SKM-1 (cell line): Measurements from ENCODE around the gene ZNF516.
"Not testable (repeated sequence)": the region's sequence is repeated elsewhere in the genome, so short reads cannot be mapped to it uniquely, and the experiment has no call there.

Experiments used
- DNase-seq: peaks from one replicate; lab custom pipeline; 2025; ENCODE audit not compliant: unreplicated experiment; lab: John Stamatoyannopoulos, UW

Gene ZNF516, protein sequence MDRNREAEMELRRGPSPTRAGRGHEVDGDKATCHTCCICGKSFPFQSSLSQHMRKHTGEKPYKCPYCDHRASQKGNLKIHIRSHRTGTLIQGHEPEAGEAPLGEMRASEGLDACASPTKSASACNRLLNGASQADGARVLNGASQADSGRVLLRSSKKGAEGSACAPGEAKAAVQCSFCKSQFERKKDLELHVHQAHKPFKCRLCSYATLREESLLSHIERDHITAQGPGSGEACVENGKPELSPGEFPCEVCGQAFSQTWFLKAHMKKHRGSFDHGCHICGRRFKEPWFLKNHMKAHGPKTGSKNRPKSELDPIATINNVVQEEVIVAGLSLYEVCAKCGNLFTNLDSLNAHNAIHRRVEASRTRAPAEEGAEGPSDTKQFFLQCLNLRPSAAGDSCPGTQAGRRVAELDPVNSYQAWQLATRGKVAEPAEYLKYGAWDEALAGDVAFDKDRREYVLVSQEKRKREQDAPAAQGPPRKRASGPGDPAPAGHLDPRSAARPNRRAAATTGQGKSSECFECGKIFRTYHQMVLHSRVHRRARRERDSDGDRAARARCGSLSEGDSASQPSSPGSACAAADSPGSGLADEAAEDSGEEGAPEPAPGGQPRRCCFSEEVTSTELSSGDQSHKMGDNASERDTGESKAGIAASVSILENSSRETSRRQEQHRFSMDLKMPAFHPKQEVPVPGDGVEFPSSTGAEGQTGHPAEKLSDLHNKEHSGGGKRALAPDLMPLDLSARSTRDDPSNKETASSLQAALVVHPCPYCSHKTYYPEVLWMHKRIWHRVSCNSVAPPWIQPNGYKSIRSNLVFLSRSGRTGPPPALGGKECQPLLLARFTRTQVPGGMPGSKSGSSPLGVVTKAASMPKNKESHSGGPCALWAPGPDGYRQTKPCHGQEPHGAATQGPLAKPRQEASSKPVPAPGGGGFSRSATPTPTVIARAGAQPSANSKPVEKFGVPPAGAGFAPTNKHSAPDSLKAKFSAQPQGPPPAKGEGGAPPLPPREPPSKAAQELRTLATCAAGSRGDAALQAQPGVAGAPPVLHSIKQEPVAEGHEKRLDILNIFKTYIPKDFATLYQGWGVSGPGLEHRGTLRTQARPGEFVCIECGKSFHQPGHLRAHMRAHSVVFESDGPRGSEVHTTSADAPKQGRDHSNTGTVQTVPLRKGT

DNA sequence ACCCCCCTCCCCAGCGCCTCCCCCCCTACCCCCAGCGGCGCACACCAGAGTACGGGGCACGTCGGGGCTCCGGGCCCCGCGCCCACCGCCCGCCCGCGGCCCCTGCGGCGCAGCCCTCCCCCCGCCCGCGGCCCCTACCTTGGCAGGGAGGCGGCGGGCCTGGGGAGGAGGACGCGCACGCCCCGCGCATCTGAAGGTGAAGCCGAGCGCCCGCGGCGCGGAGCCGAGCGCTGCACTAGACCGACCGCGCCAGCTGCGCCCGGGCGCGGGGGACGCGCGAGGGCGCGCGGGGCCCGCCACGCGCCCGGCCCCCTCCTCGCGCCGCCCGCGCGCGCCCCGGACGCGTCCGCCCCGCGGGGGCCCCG, at the start of gene ZNF516:
ZNF516 (minus strand) TSS at position 237 of the 365 bp plus-strand sequence. CDS start 52,188 bp downstream, outside the sequence.
- DNase-seq = no peak

DNA sequence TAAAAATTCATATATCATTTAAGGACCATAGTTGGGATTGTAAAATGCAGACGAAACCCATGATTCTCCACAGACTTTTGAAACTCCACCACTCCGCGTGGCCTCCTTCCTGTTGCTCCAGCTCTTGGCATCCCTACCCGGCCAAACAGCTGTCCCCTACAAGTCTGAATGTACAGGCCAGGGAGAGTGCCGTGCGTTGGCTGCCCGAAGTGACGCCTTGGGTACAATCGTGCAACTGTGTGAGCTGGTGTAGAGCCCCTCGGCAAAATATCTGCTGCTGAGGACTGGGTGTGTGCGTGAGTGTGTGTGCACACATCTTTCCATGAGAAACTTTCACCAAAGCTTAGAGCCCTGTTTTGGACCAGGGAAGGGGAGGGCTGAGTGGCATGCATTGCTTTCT, 43.8 kb upstream of the ZNF516 start:
- DNase-seq = no peak

DNA sequence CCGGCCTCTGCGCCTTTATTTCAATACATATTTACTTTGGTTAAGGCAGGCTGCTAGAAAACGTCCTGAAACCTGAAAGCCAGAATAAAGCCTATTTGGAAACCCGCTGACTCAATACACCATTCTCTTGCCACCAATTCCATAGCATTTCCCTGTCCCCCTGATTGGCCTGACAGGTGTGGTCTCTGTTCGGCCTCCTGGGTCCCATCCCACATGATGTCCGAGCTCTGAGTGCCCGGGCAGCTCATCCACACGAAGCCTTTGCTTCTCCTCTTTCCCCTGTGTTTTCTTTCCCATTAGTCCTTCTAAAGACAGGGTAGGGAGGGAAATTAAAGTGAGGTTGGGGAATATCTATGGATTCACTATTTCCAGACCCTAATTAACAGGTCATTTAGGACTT, 42.6 kb upstream of the ZNF516 start:
- no peak for DNase-seq

DNA sequence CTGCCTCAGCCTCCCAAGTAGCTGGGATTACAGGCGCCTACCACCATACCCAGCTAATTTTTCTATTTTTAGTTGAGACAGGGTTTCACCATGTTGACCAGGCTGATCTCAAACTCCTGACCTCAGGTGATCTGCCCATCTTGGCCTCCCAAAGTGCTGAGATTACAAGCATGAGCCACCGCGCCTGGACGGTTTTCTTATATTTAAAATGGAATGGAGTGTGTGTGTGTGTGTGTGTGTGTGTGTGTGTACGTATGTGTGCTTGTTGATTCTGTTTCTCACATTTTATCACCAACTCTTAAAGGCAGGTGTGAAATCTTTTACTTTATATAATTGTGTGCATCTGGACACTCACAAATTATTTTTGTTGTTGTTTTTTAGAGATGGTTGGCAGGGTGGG, 41.6 kb upstream of the ZNF516 start:
- DNase-seq = not testable (repeated sequence)

DNA sequence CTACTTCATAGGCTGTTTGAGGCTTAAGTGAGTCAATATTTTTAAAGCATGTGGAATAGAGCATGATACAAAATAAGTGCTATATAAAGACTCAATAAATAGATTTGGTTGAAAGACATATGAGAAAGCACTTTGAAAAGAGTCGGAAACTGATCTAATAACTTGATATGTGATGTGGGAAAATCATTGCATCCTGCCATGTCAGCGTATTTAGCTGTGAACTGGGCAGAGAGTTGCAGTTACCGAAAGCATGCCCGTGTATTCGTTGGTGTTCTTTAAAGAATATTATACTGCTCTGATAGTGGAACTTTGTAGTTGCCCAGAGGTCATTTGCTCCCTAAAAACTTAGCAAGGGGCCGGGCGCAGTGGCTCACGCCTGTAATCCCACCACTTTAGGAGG, 37.8 kb upstream of the ZNF516 start:
- DNase-seq = no peak

DNA sequence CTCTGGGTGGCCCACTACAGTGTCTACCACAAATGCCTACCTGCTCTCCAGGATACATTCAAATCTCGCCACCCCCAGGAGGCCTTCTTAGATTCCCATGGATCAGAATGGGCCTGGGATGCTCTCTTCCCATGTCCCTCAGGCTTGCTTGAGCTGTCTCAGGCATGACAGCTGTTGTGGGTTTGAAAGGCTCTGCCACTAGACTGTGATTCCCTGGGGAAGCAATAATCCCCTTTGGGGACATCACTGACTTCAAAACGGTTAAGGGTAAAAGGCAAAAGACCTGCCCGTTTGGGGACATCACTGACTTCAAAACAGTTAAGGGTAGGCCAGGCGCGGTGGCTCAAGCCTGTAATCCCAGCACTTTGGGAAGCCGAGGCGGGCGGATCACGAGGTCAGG, 35.8 kb upstream of the ZNF516 start:
- no peak for DNase-seq

DNA sequence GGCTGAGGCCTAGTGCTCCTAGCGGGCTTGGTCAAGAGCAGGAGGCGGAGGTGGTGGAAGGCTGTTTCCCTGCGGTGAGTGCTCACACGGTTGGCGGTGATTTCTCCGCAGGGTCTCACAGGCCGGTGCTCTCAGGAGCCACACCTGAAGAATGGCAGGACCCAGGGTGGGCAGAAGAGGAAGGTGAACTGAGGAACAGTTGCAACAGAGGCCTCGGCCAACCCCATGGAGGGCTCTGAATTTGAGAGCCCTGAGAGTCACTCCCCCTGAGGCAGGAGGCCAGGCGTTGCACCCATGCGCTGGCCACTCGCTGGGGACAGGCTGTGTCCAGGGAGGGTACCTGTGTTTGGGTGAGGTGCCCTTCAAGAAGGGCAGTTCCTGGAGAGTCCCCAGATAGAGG, 35.3 kb upstream of the ZNF516 start:
- no peak for DNase-seq

DNA sequence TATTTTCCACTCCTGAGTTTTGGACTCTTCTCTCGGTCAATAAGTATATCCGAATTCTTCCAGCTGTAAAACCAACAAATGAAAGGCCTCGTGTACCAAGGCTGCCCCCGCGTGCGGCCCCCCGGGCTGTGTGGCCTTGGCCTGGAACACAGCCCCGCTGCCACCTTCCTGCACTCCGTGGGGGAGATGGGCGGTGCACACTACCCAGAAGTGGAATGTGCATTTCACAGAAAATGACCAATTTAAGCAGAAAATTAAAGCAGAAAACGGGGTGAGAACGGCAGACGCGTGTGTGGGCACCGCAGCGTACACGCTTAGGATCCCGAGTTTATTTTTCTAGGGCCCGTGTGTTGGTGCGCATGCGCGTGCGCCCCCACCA, 34.4 kb upstream of the ZNF516 start:
- DNase-seq = no peak

DNA sequence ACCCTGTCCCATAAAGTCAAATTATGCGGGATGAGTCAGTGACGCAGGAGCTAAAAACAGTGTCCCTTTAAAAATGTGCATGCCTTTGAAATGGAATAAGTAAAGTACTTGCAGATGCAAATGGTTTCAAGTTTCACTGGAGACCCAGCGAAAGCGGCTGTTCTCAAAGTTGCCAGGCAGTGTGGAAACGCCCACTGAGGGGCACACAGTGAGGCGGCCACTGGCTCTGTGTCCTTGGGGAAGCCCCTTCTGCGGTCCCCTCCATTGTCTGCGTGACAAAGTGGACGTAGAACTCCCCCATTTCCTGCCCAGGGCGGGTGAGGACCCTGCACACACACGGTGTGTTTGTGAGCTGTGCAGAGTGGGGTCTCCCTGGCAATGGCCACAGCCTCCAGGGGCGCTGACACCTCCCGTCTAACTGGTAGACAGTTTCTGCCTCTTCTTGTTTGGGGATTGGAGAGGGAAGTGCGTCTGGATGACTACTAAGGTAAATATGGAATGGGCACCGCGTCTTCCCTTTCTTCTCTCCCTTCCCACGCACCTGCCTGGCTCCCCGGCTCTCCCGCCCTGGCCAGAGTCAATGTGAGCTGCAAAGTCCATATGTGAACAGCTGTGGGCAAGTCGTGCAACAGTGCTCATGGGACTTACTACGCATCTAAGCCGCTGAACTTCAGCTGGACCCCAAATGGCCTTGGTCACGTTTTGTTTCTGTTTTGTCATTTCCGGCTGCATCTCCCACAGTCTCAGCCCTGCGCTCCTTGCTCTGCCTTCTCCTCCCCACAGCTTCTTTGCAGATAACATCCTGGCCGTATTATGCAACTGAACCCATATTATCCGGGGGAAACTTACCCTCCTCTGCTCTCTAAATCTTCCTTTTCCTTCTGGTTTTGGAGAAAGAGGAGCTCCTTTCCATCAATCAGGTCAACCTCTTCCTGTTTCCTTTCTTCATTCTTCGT, 33.7 kb upstream of the ZNF516 start:
- DNase-seq = peak; percentile 61

DNA sequence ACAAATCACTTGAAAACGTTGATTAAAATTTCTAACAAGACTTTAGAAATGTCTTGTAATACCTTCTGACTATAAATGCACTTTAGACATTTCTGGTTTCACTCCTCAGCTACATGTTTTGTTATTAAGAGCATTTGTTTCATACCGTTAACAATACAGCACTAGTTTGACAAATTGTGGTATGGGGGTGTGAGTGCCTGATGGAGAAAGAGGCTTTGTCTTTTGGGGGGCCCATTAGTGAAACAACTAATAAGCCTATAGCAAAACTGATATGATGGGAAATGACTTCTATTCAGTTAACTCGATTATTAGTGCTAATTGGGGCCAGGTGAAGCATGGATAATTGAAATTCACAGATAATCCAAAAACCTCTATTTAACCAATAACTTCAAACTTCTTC, 30.9 kb upstream of the ZNF516 start:
- no peak for DNase-seq

DNA sequence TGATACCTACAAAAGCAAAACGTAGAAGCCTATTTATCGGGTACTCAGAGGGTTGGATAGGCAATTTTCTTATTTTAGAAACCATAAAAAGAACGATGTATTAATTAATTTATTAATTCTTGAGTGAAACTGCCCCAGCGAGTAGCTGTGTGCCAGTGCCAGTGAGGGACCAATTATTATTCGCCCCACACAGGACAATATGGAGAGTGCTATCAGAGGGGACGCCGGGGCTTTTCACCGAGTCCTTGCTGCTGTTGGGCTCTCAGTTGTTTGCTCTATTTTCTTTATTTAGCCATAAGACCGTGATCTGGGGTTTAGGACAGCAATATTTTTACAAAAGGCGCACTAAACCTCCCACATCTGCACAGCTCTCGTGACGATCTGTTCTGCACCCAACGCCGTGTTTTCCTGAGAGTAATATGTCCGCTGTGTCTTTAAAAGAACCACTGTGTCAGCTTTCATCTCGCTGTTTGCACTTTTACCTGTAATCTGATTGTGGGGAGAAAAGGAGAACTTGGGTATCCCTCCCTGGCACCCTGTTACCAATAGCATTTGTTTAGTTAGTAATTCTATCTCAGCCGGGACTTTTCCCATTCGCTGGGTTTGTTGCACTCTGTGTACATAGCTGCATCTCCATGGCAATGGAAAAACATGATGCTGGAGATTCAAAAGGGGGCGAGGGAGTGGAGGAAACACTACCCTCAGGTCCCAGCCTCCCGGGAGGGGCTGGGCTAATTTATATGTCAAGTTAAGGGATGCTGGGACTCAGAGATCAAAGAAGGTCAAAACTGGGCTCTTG, 30.1 kb upstream of the ZNF516 start:
- no peak for DNase-seq

DNA sequence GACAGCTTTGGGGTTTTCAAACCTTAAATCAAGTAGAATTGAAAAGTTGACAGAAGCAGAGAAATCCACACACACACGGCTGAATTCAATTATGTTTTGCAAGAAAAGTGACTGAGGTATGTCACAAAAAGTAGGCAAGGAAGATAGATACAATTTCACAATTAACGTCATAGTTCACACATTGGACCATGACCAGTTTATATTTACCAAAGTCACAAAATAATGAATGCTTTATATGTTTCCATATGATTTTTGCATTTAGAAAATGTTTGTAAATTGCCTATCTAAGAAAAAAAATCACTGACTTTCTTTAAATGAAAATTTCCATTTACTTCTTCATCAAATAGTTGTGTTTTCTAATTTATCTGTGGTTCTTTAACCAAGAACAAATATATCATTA, 29.4 kb upstream of the ZNF516 start:
- DNase-seq = no peak

DNA sequence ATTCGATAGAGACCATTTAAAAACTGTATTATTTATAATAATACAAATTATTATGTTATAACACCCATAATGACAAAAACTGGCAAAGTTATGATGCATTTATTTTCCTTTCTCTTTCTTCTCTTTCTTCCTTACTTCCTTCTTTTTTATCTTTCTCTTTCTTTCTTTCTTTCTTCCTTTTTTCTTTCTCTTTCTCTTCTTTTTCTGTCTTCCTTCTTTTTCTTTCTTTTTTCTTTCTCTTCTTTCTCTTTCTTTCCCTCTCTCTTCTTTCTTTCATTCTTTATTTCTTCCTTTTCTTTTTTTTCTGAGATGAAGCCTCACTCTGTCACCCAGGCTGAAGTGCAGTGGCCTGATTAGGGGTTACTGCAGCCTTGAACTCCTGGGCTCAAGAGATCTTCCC, 27.5 kb upstream of the ZNF516 start:
- no peak for DNase-seq

DNA sequence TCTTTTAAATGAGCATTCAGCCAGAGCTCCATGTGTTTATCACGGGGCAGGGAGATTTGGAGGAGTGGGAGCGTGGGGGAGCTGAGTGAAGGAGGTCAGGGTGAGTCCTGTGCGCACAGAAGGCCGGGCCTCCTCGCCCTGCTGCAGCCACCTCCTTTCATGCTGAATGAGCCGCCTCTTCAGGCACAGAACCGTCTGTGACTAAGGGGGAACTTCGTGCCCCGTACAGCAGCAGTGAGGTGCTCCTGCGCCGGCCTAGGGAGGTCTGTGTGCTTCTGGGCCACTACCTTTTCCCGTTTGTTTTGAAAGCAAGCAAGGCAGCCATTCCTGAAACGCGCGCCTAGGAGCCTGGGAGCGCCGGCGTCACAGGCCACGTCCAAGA, 27.1 kb upstream of the ZNF516 start:
- no peak for DNase-seq

DNA sequence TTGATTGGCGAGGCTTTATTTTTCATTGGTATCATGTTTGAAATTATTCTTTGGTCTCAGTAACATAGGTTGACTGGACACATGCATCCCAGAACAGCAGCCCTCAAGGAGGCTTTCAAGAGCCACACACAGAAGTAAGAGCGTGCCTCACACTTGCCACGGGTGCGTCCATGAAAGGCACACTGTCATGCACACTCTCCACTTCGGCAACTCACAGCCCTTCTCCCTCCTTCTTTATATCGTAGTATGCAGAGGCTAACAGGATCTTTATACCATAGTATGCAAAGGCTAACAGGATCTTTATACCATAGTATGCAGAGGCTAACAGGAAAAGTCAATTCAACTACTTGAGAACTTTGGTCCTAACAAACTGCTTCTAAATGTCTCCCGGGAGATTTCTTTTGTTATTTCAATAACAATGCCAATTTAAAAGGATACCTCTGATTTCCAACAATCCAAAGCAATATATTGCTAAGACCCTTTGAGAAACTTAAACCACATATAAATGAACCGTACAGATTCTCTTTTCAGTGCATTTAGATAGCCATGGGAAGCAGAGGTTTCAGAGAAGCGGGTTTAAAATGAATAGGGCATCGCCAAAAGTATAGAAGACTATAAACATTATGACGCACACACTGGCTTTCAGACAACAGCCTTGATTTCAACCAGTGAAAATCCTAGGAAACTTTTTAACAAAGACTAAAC, 26.5 kb upstream of the ZNF516 start:
- DNase-seq = no peak

DNA sequence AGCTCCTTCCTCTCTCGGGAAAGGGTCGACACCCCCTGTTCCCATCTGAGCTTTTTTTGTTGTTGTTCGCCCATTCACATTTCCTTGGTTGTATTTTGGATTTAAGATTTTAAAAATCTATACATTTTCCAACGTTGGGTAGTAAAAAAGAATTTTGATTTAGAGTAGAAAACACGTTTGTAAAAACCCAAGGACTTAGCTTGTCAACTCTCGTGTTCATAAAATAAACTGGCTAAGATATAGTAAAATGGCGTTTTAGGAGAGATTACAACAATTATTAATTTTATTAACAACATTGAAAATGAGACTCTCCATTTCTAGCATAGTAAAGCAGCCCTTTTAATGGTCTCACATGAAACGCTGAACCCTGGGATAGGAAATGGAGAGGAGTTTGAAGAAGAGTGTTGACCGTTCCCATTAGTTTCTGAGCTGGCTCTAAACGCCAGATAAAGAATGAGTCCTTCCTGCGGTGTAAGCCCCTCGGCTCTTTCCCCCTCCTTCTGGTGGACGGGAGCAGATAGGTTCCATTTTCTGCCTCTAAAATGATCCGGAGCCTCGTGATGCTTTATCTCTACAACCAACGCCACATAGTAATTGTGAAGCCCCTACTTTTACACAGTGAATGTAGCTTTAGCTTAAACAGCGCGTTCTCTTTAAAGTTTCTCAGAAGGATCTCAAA, 24.0 kb upstream of the ZNF516 start:
- no peak for DNase-seq

DNA sequence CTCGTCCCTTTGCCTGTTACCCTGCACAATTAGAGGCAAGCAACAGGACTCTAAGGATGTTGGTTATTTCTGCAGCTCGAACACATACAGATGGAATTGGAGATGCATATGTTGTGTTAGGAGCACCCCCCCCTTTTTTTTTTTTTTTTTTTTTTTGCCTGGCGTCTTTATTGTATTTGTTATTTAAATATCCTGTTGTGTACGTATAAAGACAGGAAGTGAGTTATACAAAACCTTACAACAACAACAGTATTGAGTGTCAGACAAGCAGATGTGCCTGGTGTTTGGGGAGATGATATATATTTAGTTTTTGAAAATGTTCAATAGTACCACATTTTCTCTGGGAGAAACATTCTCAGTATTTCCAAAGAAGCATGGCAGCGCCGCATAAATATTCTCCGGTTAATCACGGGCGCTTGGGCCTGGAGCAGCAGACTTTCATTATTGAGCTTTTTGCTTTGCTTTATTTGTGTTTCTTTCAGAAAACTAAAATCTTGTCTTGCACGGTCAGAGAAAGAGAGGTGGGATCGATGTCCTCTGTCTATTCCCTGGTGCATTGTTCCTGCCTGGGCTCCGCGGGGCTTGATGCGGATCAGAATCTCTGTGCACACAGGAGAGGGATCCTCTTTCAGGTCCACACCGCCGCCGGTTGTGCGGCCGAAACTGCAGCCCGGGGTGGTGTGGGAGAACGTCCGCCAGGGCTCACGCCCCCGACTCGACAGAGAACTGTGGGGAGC, 23.2 kb upstream of the ZNF516 start:
- no peak for DNase-seq

DNA sequence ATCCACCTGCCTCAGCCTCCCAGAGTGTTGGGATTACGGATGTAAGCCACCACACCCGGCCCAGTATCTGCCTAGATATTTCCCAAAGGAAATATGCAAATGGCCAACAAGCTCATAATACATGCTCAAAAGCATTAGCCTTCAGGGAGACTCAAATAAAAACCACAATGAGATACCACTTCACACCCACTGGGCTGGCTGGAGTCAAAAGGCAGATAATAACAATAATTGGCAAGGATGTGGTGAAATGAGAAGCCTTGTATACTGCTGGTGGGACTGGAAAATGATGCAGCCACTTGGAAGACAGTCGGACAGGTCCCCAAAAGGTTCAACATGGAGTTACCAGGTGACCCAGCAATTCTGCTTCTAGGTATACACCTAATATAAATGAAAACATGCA, 20.5 kb upstream of the ZNF516 start:
- DNase-seq = no peak
